SK-N-SH treated with all-trans-retinoic acid at 6 μM for 48 hours (cell line): Measurements from ENCODE around the gene GRIK4.

Experiments
- ARNTL ChIP-seq: fragments of 450-650 bp; formaldehyde crosslinking; IDR thresholded peaks from 2 replicates; pipeline ENCODE4 v1.5.0; 2020; ENCODE audit warnings: low read depth, mild to moderate bottlenecking, moderate library complexity, borderline replicate concordance
- BACH2 ChIP-seq: fragments of 250-450 bp; sonication (Bioruptor Pico); IDR thresholded peaks from 2 replicates; pipeline ENCODE4 v1.9.0; 2021; ENCODE audit warnings: mild to moderate bottlenecking, borderline replicate concordance
- PATZ1 ChIP-seq: fragments of 250-450 bp; sonication (Bioruptor Pico); IDR thresholded peaks from 2 replicates; pipeline ENCODE4 v1.8.0; 2020; ENCODE audit warnings: mild to moderate bottlenecking, moderate library complexity, borderline replicate concordance

GRCh38 chr11:120893440-120894201, 382.1 kb downstream of the GRIK4 start:
- TF ChIP-seq ARNTL (no peak), BACH2 (CRISPR knock-in tag) (no peak), PATZ1 (CRISPR knock-in tag) (no peak)
